ENCODE data around the gene TM6SF1.

DNA sequence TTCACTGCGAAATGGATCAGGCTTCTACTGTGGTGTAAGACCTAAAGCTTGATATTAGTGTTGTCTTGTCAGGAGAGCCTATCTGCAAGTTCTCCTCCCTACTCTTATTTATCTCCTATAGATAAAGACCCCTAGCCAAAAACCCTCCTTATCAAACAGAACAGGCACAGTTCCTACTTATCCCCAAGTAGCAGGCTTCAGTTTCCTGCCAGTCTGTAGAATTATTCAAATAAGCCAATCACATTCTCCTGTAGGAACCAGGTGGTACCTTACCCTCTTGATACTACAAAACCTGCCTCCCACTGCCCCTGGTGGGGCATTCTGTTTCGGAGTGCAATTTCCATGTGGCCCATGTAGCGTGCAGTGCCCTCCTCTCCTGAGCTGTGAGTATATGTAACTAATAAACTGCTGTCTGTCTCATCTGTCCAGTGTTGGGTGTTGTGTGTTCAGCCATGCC is 71.5 kb downstream of the TM6SF1 start:
- TF ChIP-seq, protein P1, sequence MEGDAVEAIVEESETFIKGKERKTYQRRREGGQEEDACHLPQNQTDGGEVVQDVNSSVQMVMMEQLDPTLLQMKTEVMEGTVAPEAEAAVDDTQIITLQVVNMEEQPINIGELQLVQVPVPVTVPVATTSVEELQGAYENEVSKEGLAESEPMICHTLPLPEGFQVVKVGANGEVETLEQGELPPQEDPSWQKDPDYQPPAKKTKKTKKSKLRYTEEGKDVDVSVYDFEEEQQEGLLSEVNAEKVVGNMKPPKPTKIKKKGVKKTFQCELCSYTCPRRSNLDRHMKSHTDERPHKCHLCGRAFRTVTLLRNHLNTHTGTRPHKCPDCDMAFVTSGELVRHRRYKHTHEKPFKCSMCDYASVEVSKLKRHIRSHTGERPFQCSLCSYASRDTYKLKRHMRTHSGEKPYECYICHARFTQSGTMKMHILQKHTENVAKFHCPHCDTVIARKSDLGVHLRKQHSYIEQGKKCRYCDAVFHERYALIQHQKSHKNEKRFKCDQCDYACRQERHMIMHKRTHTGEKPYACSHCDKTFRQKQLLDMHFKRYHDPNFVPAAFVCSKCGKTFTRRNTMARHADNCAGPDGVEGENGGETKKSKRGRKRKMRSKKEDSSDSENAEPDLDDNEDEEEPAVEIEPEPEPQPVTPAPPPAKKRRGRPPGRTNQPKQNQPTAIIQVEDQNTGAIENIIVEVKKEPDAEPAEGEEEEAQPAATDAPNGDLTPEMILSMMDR (IDR thresholded peaks at IDR 0.05) = no peak
- no peak for TF ChIP-seq POLR2AphosphoS5 (IDR thresholded peaks at IDR 0.05; ENCODE audit: low read depth, low read length)
- TF ChIP-seq, protein P2, sequence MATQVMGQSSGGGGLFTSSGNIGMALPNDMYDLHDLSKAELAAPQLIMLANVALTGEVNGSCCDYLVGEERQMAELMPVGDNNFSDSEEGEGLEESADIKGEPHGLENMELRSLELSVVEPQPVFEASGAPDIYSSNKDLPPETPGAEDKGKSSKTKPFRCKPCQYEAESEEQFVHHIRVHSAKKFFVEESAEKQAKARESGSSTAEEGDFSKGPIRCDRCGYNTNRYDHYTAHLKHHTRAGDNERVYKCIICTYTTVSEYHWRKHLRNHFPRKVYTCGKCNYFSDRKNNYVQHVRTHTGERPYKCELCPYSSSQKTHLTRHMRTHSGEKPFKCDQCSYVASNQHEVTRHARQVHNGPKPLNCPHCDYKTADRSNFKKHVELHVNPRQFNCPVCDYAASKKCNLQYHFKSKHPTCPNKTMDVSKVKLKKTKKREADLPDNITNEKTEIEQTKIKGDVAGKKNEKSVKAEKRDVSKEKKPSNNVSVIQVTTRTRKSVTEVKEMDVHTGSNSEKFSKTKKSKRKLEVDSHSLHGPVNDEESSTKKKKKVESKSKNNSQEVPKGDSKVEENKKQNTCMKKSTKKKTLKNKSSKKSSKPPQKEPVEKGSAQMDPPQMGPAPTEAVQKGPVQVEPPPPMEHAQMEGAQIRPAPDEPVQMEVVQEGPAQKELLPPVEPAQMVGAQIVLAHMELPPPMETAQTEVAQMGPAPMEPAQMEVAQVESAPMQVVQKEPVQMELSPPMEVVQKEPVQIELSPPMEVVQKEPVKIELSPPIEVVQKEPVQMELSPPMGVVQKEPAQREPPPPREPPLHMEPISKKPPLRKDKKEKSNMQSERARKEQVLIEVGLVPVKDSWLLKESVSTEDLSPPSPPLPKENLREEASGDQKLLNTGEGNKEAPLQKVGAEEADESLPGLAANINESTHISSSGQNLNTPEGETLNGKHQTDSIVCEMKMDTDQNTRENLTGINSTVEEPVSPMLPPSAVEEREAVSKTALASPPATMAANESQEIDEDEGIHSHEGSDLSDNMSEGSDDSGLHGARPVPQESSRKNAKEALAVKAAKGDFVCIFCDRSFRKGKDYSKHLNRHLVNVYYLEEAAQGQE (IDR thresholded peaks at IDR 0.05; ENCODE audit: insufficient read depth in 1 of 2, low read depth in 2 of 2, low read length in 1 of 2) = no peak
- no peak for TF ChIP-seq SIN3A (IDR thresholded peaks at IDR 0.05; ENCODE audit: borderline replicate concordance, insufficient read depth, low read depth, low read length)
- TF ChIP-seq TCF7L2 (IDR thresholded peaks at IDR 0.05; ENCODE audit: low read depth, low read length) = no peak

Measured in Panc1 (cell line).